Cerebellar nuclear complex (tissue), 1 donor: ENCODE data around the gene APLP2.

Experiments used
- DNase-seq, 2 experiments: peaks; one replicate each; lab custom pipeline; 2025; lab: John Stamatoyannopoulos, UW

APLP2 gene

DNA sequence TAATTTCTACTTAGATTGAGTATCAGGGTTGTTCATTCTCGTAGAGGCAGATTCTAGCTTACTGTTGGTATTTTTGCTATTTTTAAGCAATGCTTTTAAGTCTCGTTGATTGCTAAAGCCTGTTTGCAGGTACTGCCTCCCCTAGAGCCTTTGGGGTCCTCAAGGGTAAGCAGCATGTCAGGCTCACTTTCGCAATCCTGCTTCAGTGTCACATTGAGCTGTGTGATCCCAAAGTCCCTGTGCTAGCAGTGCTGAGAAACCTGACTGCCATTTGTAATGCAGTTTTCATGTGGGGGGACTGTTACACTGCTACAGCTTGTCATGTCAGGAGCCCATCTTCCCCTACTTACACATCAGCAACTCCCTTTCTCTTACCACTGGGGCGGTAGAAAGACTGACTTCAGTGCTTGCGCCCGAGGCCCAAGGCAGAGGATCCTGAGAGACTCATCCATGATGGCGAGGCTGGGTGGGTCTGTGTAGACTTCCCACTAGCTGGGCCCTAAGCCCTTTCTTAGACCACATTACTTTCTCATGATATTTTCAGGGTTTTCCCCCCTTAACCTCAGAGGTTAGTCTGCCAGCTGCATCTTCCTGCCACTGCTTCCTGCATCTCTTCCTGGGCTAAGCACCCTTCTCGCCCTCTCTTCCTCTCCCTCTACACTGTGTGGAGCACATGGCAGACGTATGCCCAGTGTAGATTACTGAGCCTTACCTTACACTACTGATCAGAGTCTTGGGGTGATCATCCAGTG lies 49.1 kb downstream of the APLP2 start:
- DNase-seq, result no peak

DNA sequence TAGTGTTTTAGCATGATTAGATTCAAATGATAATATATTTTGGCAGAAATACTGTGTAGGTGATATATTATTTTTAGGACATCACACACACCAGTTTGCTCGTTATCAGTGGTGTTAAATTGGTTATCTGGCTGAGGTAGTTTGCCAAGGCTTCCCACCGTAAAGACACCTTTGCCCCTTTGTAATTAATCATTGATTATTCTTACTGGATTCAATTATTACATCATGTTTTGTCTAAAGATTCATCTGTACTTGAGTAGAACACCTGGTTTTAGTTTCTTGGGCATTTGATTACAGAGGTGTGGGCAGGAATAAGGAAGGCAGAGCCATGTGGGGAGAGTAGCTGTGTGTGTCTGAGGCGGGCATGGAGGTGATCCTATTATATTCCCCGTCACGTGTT lies 50.4 kb downstream of the APLP2 start:
- DNase-seq, result no peak

DNA sequence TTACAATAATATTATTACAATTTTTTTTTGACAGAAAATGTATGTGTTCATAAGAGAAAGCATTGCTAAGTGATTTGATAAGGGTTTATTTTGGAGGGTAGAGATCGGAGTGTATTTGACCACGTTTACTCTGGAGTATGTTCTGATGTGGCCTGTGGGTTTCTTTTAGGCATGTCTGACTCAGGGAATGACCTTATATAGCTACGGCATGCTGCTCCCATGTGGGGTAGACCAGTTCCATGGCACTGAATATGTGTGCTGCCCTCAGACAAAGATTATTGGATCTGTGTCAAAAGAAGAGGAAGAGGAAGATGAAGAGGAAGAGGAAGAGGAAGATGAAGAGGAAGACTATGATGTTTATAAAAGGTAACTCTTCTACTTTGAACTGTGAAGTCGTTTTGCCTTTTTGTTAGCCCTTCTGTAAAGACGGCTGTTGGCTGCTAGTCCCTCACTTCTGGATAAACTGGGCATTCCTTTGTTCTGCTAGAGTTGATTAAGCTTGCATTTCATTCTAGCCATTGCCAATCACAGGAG lies 51.8 kb downstream of the APLP2 start:
- no peak for DNase-seq

DNA sequence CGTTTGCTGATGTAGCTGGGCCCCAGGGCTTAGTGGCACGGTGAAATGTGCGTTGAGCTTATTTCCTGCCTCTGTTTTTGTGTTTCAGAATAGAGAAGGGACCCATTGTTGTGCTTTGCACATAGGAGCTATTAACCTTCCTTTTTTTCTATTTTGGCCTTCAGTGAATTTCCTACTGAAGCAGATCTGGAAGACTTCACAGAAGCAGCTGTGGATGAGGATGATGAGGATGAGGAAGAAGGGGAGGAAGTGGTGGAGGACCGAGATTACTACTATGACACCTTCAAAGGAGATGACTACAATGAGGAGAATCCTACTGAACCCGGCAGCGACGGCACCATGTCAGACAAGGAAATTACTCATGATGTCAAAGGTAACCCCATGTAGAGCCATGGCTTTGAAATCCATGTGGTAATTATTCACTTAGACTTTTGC lies 52.5 kb downstream of the APLP2 start:
- no peak for DNase-seq

DNA sequence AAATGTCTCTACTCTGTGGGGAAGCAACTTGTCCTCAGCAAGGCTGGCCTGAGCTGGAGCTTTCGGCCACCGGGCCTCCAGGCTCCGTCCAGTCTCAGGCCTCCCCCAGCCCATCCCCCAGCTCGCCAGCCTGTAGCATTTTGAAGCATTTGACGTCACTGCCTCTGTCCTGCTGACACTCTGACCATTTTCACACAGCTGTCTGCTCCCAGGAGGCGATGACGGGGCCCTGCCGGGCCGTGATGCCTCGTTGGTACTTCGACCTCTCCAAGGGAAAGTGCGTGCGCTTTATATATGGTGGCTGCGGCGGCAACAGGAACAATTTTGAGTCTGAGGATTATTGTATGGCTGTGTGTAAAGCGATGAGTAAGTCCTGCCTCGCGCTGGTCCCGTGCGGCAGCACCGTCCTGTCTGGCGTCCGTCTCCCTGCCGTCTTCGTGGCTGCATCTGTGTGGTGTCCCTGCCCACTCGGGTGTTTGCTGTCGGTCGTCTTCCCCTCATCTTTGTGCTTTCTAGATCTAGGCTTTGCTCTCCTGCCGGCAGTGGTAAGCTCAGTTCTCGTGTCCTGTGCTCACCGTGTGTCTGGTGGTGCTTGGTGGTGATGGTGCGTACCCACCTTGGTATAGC lies 53.8 kb downstream of the APLP2 start:
- DNase-seq, result no peak

DNA sequence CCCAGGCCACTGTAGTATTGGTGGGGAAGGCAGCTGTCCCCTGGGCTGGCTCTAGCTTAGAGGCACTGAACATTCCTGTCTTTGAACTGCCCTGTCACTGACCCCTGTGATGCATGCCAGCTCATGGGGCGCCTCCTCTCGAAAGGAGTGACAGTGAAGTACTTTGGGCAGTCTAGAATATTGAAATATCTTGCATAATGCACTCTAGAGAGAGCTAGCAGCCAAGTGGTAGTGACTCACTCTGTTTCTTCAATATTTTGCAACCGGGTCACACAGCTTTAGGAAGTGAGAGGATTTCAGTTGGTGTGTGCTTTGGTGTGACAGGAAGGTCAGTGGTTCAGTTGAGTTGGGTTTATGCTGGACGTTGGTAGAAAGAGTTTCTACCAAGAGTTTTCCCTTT lies 54.4 kb downstream of the APLP2 start:
- no peak for DNase-seq

DNA sequence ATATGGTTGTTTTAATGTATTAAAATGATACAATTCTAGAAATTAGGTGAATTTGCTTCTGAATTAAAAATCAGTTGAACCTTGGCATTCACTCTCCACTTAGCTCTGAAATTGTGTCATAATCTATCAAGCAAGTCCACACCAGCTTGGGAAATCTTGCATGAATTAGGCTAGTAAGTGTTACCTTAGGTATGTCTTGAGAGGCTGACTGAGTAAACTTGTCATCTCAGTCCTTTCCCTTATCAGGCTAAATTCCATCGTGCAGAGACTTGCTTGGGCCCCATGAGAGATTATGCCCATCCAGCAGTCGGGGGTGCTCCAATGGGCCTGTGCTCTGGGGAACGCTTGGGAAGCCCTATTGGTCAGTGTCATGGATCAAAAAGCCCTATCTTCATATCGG lies 55.9 kb downstream of the APLP2 start:
- no peak for DNase-seq

DNA sequence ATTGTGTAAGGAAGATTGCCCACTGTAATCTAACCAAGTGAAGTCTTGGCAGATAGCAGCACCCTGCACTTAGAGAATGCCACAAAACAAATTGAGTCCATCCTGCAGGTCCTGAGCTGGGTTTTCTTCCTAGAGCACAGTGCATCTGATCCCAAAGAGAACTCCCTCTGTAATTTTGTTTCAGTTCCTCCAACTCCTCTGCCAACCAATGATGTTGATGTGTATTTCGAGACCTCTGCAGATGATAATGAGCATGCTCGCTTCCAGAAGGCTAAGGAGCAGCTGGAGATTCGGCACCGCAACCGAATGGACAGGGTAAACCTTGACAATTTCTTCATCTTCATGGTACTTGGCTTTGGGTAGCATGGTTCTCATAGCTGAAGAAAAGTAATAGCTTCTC lies 56.8 kb downstream of the APLP2 start:
- no peak for DNase-seq

DNA sequence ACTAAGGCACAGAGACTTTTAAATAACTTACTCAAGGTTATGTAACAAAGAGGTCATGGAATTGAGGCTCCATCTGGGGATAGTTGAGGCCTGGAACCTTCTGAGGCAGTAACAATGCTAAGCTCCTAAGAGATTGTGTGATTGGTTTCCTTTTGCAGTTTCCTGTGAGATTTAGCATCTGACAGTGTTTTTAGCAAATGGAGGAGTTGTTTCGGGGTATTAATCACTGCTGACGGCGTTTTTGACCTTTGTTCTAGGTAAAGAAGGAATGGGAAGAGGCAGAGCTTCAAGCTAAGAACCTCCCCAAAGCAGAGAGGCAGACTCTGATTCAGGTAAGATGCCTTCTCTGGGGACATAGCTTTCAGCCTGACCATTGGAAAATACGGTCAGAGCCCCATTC lies 57.8 kb downstream of the APLP2 start:
- no peak for DNase-seq

DNA sequence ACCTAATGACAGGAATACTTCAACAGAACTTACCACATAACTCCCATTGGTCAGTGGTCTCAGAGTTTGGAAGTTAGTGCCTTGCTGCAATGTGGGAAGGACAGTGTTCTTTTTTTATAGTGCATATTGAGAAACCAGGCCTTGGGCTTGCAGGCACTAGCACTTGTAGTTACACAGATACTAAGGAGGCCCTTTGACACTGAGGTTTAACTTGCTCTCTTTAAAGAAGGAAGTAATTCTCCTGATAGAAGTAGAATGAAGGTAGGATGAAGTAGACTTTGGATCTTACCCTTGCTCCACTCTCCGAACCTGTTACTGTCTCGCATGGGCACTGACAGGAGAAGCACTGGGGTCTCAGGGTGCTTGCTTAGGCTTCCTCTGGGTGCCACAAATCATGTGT lies 58.9 kb downstream of the APLP2 start:
- DNase-seq, result no peak

DNA sequence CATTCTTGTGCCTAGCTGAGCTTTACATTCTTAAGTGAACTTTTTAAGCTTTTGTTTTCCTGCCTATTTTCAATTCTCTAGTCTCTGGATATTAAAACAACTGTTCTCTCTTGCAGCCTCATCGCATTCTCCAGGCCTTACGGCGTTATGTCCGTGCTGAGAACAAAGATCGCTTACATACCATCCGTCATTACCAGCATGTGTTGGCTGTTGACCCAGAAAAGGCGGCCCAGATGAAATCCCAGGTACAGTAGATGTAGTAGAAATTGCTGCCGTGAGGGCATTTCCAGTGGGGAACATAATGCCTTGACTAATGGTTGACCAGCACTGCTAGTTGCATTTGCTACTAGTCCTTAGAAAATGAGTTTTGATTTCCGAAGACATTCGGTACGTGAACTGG lies 60.2 kb downstream of the APLP2 start:
- DNase-seq, result no peak

DNA sequence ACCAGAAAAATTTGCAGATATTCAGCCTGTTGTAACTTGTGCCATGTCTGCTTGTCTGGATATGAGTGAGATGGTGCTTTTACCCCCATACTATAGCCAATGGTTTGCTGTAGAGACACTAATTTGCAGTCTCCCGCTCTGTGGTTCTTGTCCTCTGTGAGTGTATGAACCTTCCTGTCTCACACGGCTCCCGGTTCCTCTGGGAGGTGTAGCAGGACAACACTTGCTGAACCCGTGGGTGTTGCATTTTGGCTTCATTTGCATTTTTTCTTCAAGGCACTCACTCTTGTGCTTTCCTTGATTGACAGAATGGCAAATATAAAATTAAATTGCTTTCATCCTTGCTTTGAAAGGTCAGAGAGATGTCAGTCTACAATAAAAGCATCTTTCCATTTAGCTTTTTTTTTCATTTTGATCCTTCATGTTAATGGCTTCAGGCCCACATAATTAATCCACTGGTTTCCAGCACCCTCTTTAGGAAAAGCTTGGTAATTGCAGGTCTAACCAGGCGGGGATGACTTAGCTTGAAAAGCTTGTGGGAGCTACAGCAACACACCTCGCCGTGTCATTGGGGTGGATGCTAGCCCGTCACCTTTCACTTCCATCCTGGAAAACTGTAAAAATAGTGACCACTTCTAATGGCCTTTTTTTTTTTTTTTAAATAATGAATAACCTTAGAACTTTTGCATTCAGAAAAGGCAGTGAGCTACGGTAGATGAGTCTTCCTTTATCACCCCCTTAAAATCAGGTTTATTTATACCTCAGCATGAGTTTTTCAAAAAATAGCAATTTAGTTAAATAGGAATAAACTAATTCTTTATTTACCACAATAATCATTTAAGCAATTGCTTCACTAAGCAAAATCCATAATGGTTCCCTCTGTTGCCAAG lies 62.5 kb downstream of the APLP2 start:
- no peak for DNase-seq

DNA sequence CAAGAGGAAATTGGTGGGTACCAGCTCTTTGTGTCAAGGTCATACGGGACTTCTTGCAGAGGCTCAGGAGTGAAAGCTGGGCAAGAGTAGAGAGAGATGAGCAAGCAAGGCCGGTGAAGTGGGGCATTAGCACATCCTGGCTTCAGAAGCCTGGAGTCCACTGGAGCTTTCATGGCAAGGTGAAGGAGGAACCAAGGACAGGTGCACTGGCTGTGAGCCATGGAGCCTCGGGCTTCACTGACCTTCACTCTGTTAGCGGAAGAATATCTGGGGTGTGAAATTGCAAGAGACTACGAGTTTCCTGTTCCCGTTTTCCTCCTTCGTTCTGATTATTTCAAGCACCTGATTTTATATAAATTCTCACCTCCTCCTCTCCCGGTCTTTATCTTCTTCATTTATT lies 64.0 kb downstream of the APLP2 start:
- peak in 1 of 2 experiments; percentile 23 for DNase-seq

DNA sequence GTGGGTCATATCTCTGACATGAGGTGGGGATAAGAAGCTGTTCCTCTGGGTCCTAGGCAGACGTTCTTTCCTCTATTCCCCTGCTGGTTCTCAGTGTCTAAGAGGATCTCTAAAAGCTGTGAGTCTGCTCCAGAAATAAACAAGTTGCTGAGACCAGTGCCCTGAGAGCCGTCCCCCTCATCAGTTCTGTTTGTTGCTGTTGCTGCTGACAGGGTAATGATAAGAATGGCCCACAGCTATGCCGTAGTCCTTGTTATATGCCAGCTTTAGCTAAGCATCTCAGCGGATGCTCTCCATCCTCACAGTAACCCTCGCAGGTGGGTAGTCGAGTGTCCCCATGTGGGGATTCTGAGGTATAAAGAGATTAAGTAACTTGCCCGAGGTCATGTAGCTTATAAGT lies 66.4 kb downstream of the APLP2 start:
- DNase-seq, result no peak

DNA sequence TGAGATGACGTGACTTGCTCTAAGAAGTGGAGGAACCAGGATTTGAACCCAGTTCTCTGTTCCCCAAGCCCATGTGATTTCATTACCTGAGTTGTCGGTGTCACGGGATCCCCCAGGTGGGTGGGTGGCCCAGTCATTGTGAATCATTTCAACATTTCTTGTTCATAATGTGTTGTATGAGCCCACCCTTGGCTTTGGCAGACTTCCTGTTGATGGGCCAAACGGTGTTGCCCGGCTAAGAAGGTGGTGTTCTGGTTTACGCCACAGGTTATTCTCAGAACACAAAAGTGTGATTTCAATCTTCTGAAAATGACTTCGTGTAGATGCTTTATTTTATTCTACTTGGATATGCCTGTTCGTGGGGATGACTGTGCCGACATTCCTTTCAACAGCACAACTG lies 68.3 kb downstream of the APLP2 start:
- DNase-seq, result no peak

DNA sequence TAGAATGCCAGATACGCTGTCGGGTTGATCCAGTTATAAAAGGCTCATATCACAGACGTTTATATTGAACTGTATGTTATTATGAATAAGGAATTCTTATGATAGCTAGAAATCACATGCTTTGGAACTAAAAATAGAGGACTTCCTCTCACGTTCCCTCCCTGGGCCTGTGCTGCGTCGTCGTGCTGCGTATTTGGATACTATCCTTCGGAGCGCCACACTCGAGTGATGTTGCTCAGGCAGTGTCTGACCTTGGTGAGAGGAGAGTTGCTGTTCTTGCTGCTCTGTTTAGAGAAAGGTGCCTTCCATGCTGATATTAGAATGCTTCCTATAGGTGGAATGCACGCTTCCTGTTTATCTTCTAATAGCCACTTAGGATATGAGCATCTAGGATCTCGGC lies 69.7 kb downstream of the APLP2 start:
- no peak for DNase-seq

DNA sequence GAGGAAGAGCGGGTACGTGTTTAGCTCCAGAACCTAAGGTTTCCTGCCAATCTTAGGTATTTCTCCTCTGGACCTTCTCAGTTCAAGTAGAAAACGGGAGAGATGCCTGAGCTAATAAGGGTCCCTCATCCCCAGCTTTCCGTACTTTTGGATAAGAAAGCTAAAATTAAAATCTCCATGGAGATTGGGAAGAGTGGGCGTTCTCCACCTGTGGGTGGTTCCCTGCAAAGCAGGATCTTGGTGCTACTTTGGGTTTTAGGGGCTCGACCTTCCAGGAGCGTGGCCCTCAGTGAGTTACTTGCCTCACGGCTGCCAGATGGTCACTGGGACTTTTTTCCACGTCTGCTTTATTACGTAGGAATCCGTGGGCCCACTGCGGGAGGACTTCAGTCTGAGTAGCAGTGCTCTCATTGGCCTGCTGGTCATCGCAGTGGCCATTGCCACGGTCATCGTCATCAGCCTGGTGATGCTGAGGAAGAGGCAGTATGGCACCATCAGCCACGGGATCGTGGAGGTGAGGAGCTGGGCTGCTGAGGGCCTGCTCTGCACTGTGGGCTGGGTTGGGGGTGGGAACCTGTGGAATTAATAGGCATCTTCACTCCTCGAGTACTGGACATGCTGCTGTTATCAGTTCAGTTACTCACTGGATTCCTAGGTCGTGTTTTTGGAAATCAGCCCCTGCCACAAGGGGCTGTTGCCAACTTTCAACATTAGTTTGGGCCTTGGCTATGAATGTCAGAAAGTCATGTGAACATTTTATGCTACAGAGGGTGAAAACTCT lies 72.1 kb downstream of the APLP2 start:
- DNase-seq, result no peak

DNA sequence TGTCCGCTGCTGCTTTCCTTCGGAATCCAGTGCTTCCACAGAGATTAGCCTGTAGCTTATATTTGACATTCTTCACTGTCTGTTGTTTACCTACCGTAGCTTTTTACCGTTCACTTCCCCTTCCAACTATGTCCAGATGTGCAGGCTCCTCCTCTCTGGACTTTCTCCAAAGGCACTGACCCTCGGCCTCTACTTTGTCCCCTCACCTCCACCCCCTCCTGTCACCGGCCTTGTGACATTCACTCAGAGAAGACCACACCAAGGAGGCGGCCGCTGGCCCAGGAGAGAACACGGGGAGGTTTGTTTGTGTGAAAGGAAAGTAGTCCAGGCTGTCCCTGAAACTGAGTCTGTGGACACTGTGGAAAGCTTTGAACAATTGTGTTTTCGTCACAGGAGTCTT lies 74.4 kb downstream of the APLP2 start:
- no peak for DNase-seq

DNA sequence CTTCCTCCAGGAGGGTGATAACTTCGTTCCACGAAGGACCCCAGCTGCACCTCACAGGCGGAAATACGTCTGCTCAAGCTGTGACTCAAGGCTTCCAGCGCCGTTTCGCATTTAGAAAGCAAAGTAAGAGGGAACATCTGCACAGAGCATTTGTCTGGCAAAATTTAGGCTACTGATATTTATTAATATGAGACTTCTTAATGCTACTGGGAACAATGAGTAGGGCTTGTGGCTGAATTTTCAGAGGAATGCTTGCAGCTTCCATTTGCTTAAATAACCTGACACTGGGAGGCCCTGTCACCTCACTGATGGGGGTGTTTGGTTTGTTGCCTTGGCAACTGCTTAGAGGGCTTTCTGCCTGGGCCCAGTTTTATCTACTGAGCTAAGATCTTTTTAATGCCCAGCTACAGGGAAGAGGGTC lies 75.2 kb downstream of the APLP2 start:
- DNase-seq, result no peak

DNA sequence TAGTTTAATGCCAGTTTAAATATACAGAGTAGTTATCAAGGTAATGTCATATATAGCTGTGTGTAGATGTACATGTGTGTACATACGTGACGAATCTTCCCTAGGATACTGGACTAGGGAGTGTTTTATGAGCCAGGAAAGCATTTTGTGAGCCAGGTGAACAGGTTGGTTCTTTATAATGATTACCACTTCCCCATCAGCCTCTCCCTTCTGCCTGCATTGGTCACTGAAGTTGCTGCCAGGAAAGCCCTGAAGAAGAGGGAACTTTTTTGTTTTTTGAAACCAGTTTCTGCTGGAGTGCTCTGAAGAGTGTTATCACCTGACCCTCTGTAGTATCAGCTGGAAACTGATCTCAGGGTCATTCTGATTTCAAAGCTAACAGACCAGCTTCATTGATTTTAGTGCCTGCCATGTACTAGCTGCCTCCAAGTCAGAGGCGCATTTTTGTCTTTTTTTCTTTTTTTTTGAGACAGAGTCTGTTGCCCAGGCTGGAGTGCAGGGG lies 75.7 kb downstream of the APLP2 start:
- no peak for DNase-seq

DNA sequence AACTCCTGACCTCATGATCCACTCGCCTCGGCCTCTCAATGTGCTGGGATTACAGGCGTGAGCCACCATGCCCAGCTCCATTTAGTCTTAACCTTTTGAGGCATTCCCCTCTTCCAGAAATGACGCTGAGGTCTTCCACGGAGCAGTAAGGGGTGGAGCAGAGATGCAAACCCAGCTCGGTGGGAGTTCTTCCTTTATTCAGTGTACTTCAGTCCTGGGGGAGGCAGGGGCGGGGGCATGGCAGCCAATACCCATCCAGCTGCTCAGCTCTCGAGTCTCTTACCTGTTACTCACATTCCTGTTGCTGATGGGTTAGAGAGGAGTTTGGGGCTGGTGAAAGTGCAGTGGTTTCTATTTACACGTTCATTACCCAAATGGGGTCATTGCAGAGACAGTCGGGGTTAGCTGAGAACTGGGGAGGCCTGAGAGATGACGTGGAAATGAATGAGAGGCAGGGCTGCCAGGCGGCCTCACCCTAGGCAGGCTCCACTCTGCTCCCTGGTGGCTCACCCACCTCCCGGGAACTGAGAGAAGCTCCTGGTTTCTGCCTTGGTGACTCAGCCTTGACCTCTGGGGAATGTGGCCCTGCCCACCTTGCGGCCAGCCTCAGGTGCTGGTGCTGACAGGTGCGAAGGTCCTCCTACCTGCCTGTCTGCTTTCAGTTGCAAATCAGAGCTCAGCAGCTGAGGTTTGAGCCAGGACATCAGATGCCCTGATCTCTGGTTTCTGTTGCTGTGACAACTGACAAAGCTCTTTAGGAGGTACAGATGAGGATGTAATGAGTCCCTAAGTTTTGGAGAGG lies 76.5 kb downstream of the APLP2 start:
- no peak for DNase-seq
